Muscle layer of duodenum (tissue), 2 donors: ENCODE data around the gene TNFSF12.
A peak's percentile ranks its signal among the peaks of the same experiment; 100 is the strongest.

ENCODE experiments used
- H3K27ac ChIP-seq: one replicate; pipeline ENCODE4 v1.7.0; 2013; ENCODE audit warnings: mild to moderate bottlenecking, low read length
- H3K27me3 ChIP-seq: one replicate; pipeline ENCODE4 v1.7.0; 2013; ENCODE audit warnings: low read depth, mild to moderate bottlenecking, control low read depth, low read length
- H3K36me3 ChIP-seq, 2 donors: one replicate each; pipeline ENCODE4 v1.7.0; 2013; ENCODE audit warnings: low read length in 2 of 2, control low read depth in 1 of 2, mild to moderate bottlenecking in 1 of 2; ENCODE audit not compliant: insufficient read depth in 2 of 2, control insufficient read depth in 1 of 2
- H3K4me1 ChIP-seq, 2 donors: one replicate each; pipeline ENCODE4 v1.7.0; 2013; ENCODE audit warnings: low read length in 2 of 2, mild to moderate bottlenecking in 2 of 2, control low read depth in 1 of 2, moderate library complexity in 1 of 2; ENCODE audit not compliant: insufficient read depth in 2 of 2, control insufficient read depth in 1 of 2
- H3K4me3 ChIP-seq, 2 donors: one replicate each; pipeline ENCODE4 v1.7.0; 2013; ENCODE audit warnings: low read length in 2 of 2, low read depth in 1 of 2, mild to moderate bottlenecking in 1 of 2
- H3K9me3 ChIP-seq, 2 donors: one replicate each; pipeline ENCODE4 v1.7.0; 2013; ENCODE audit warnings: low read length in 2 of 2, control low read depth in 1 of 2, mild to moderate bottlenecking in 1 of 2; ENCODE audit not compliant: control insufficient read depth in 1 of 2
- donor health status: healthy.

TNFSF12 gene

GRCh38 chr17:7582396-7583252 is 33.8 kb downstream of the TNFSF12 start:
- H3K9me3 ChIP-seq: no peaks in the 10 kb centered on the region
- peak overlapping the region; percentile 98 for H3K27ac ChIP-seq
- no peaks in the 10 kb centered on the region for H3K27me3 ChIP-seq
- peaks cover 11 to 61% of the 10 kb centered on the region in 2 donors for H3K4me1 ChIP-seq
- H3K36me3 ChIP-seq: peaks cover 15 to 23% of the 10 kb centered on the region in 2 donors
- peak overlapping the region; percentile 74 to 90 for H3K4me3 ChIP-seq

DNA sequence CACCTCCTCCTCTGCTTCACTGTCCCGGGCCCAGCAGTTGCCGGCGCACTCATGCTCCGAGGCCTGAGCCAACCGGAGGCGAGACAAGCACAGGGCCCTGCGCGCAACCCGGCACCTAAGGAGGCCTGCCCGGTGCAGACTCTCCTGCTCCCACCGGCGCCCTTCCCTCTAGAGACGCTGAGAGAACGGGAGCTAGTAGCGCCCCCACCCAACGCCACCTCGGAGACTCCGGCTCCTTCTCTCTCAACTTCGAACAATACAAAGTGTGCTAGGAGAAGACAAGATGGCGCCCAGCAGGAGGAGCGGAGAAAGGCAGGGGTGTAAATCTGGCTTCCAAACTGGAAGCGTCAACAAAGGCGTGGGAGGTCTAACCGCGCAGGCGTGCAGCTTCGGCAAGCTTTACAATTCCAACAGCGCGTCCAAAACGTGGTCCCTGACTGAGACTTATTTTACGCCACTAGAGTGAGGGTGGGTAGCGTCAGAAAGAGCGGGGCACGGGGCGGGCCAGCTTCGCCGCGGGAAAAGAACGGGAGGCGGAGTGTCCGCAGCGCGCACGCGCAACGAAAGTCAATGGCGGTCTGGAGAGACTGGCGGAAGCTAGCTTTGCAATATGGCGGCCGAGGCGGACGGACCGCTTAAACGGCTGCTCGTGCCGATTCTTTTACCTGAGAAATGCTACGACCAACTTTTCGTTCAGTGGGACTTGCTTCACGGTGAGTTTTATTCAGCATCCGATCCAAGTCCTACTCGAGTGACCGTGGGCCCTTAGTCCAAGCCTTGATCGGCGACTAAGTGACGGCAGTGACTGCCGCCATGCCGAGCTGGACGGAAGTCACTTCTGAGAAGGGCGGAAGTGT is 34.6 kb downstream of the TNFSF12 start, which contains the start of gene MPDU1:
Gene MPDU1, plus strand, starts transcription at position 600 of the 857 bp plus-strand sequence. Its CDS starts 11 bp downstream, at position 611.
- H3K27ac ChIP-seq: peak within 1 kb of the TSS; percentile 98
- no peaks in the 10 kb centered on the region for H3K9me3 ChIP-seq
- H3K4me1 ChIP-seq: peaks cover 11 to 68% of the 10 kb centered on the region in 2 donors
- peak within 1 kb of the TSS; percentile 74 to 90 for H3K4me3 ChIP-seq
- peaks cover 9 to 17% of the 10 kb centered on the region in 2 donors for H3K36me3 ChIP-seq
- H3K27me3 ChIP-seq: no peaks in the 10 kb centered on the region

DNA sequence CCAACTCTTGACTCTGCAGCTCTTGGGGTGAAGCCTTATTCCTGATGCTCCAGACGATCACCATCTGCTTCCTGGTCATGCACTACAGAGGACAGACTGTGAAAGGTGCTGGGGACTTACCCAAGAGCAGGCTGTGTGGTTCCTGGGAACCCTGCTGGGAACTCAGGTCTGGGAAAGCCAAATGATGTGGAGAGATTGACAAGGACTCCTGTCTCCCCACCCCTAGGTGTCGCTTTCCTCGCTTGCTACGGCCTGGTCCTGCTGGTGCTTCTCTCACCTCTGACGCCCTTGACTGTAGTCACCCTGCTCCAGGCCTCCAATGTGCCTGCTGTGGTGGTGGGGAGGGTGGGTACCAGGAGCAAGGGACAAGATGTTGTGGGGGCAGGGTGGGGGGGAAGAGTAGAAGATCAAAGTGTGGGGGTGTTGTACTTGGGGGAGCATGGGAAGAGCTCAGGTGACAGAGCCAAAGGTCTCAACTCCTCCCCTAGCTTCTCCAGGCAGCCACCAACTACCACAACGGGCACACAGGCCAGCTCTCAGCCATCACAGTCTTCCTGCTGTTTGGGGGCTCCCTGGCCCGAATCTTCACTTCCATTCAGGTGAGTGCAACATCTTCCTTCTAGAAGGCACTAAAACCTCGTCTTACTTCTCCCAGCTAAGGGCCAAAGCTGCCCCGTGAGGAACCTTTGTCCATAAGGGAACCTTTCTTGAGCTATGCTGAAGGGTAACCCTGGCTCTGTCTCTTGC is 38.0 kb downstream of the TNFSF12 start:
- Histone ChIP-seq H3K27me3 (no peaks in the 10 kb centered on the region), H3K4me1 (peaks cover 3 to 50% of the 10 kb centered on the region in 2 donors), H3K27ac (peak overlapping the region; percentile 56), H3K9me3 (no peaks in the 10 kb centered on the region), H3K36me3 (peaks cover 15 to 23% of the 10 kb centered on the region in 2 donors), H3K4me3 (no peak overlapping the region)

- H3K27ac ChIP-seq: peak overlapping the region; percentile 56
- H3K36me3 ChIP-seq: peaks cover 23 to 30% of the 10 kb centered on the region in 2 donors
- H3K27me3 ChIP-seq: no peaks in the 10 kb centered on the region
- H3K4me1 ChIP-seq: peaks cover 0 to 44% of the 10 kb centered on the region in 2 donors
- peak overlapping the region in 1 of 2 donors; percentile 71 for H3K4me3 ChIP-seq
- no peaks in the 10 kb centered on the region for H3K9me3 ChIP-seq
Measured at GRCh38 chr17:7587420-7588151, 38.7 kb downstream of the TNFSF12 start.

DNA sequence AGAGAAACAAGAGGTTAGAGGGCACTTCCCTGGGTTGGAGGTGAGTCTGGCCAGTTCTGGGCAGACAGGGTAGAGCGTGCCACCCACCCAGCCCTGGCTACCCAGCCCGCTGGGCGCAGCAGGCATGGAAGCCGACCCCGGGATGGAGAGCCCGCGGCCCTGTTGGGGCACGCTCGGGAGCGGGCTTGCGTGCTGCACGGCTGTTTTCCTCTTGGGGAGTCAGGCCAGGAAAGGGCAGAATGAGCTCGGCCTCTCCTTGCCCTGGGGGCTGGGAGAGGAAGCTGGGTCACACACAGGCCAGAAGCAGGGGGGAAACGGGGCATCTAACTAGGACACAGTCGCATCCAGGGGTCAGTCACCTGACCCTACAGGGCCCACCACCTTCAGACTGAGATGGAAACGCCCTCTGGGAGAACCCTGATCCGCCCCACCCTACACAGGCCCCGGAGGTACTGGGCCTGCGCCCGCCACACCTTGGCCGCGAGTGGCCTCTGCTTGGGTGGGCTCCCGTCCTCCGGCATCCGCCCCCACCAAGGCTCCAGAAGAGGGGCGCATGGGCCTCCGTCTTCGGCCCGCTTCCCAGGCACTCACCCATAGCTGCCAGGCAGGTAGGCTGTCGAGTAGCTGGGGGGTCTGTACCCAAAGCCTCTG is 39.8 kb downstream of the TNFSF12 start:
- no peak overlapping the region for H3K27ac ChIP-seq
- H3K36me3 ChIP-seq: peaks cover 32 to 41% of the 10 kb centered on the region in 2 donors
- no peaks in the 10 kb centered on the region for H3K27me3 ChIP-seq
- H3K9me3 ChIP-seq: no peaks in the 10 kb centered on the region
- H3K4me1 ChIP-seq: peaks cover 0 to 36% of the 10 kb centered on the region in 2 donors
- H3K4me3 ChIP-seq: peak overlapping the region; percentile 37 to 71

DNA sequence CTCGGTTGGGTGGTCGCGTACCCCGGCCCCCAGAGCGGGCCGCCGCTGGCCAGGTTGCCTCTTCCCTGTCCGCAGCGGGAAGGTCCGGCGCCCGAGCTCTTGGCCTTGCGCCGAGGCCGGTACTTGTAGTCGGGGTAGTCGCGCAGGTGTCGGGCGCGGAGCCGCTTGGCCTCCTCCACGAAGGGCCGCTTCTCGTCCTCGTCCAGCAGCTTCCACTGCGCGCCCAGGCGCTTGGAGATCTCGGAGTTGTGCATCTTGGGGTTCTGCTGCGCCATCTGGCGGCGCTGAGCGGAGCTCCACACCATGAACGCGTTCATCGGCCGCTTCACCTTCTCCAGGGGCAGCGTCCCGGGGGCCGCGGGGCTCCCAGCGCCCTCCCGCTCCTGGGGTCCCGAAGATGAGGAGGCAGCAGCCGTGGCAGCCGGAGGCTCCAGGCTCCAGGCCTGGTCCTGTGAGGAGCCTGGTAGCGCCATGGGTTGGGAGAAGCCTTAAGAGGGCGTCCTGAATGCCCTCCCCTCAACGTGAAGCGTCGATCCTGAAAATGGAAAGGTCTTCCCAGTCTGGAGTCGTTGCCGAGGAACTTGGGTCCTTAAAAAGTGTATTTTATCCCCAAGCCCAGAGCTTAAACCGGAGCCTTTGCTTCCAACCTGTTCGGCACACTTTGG is 40.5 kb downstream of the TNFSF12 start:
- peaks cover 0 to 34% of the 10 kb centered on the region in 2 donors for H3K4me1 ChIP-seq
- no peak overlapping the region for H3K27ac ChIP-seq
- H3K36me3 ChIP-seq: peaks cover 39 to 45% of the 10 kb centered on the region in 2 donors

GRCh38 chr17:7589891-7590691 is 41.2 kb downstream of the TNFSF12 start, which contains the start of gene SOX15:
TSS of gene SOX15 (minus strand) at chr17:7590094. CDS start at chr17:7589676, 418 bp downstream.
- Histone ChIP-seq H3K27me3 (no peaks in the 10 kb centered on the region), H3K4me1 (peaks cover 0 to 26% of the 10 kb centered on the region in 2 donors), H3K9me3 (no peaks in the 10 kb centered on the region), H3K27ac (no peak within 1 kb of the TSS), H3K4me3 (peak within 1 kb of the TSS; percentile 37 to 71), H3K36me3 (peaks cover 43 to 52% of the 10 kb centered on the region in 2 donors)

More for the DNA sequence above, 40.5 kb downstream of the TNFSF12 start:
- Histone ChIP-seq H3K27me3 (no peaks in the 10 kb centered on the region), H3K4me3 (peak overlapping the region; percentile 37 to 71), H3K9me3 (no peaks in the 10 kb centered on the region)

DNA sequence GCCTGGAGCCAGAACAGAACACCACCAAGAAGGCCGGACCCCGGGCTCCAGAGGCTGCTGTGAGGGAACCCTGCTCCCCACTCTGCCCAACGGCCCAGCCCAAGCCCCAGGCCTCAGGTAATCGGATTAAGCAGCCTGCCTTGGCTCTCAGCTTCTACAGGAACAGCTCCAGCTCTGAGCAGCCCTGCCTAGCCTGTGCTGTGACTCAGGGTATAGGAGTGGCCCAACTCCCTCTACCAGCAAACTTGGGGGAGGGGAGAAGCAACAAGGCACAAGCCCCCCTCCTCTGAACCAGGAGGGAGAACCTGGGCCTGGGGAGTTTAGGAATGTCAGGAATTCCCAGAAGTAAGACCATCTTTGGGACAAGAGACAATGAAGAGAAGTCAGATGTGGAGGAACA is 41.9 kb downstream of the TNFSF12 start:
- H3K9me3 ChIP-seq: no peaks in the 10 kb centered on the region
- no peak overlapping the region for H3K4me3 ChIP-seq
- peaks cover 0 to 23% of the 10 kb centered on the region in 2 donors for H3K4me1 ChIP-seq
- H3K27ac ChIP-seq: no peak overlapping the region
- no peaks in the 10 kb centered on the region for H3K27me3 ChIP-seq
- H3K36me3 ChIP-seq: peaks cover 47 to 58% of the 10 kb centered on the region in 2 donors

GRCh38 chr17:7591596-7591995 is 42.7 kb downstream of the TNFSF12 start:
- Histone ChIP-seq H3K27ac (no peak overlapping the region), H3K36me3 (peaks cover 50 to 67% of the 10 kb centered on the region in 2 donors), H3K9me3 (no peaks in the 10 kb centered on the region), H3K27me3 (no peaks in the 10 kb centered on the region), H3K4me1 (peaks cover 0 to 18% of the 10 kb centered on the region in 2 donors), H3K4me3 (no peak overlapping the region)
